ENCODE data around the gene IGFALS.

The IGFALS gene

DNA sequence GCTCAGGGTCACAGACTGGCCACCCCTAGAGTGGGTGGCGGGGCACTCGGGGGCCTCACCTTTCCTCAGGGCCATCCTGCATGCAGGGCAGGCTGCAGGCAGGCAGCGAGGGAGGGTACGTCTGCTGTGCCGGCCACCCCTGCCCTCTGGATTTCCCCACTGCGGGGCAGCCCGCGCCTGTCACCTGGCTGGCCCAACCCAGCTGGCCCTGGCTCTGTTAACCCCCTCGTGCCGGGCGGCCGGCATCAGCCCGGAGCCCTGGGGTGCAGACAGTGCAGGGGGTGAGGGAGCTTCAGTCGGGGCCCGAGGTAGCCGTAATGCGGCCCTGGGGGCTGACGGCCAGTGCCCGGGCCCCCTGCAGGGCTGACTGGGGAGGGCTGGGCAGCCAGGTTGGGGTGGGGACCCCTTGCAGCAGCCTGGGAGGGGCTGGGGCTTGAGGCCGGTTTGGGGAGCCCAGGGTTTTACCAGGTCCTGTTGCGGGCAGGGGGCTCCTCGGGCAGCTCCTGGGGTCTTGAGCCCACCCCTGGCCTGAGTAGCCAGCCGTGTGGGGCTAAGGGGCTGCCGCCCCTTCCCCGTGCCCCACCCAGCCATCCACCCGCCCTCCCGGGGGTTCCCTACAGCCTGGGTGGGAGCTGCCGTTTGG lies at the start of gene IGFALS:
TSS of gene IGFALS (minus strand) at position 128 of the 643 bp plus-strand sequence. CDS start at position 75, 53 bp downstream.
- no peak for DNase-seq

DNA sequence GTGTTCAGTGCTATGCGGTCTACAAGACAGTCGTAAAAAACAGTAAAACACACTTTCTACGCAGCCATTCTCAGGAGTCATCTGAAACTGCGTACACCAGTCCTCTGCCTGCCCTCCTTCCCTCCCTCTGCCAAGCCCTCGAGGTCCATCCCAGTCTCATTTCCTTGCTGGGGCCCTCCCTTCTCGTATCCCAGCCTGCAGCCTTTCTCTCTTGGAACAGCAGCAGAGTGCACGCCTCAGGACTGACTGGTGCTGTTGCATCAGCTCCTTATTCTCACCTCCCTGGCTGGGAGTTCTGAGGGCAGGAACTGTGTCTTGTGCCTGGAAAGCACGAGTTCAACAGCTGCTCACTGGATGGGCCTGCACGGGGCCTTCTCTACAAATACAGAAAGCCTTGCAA lies 46.0 kb upstream of the IGFALS start:
- no peak for DNase-seq

DNA sequence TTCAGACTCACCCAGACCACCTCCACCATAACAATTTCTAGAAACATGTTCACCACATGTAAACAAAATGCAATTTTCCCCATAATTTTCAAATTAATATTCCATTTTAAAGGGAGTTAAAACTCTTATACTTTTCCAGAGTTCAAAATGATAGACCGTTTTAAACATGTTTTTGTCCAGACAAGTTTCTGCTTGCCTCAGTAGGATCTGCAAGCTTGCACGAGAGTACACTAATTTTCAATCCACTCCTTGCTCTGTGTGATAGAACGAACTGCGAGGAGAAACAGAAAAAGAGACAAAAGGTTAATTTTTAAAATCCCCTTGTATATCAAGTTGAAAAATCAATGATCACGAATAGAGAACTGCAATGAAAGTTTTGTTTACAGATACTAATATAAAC lies 40.6 kb upstream of the IGFALS start:
- no peak for DNase-seq

DNA sequence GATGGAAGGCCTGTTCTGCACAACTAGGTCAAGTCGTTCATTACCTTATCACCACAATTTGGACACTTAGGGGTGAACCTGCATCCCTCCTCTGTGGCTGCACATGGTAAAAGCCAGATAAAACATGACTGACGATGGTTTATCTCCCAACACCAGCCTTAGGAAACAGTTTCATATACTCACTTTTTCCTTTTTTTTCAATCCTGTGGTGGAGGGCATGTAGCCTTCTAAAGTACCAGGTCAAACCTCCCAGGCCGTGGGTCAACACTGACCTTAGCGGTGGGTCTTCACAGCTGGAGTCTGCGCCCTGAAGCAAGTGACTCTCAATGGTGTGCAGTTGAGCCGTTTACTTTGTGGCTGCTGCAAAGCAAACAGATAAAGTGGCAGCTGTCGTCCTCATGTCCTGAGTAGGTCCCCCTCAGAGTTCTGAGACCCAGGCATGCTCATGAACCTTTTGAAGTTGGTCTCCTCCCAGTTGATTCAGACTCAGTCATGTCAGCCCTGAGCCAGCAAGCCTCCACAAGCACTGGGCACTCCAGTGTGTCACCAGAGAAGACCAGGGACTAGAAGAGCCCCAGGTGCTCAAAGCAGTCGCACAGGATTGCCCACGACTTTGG lies 39.4 kb upstream of the IGFALS start:
- no peak for DNase-seq

DNA sequence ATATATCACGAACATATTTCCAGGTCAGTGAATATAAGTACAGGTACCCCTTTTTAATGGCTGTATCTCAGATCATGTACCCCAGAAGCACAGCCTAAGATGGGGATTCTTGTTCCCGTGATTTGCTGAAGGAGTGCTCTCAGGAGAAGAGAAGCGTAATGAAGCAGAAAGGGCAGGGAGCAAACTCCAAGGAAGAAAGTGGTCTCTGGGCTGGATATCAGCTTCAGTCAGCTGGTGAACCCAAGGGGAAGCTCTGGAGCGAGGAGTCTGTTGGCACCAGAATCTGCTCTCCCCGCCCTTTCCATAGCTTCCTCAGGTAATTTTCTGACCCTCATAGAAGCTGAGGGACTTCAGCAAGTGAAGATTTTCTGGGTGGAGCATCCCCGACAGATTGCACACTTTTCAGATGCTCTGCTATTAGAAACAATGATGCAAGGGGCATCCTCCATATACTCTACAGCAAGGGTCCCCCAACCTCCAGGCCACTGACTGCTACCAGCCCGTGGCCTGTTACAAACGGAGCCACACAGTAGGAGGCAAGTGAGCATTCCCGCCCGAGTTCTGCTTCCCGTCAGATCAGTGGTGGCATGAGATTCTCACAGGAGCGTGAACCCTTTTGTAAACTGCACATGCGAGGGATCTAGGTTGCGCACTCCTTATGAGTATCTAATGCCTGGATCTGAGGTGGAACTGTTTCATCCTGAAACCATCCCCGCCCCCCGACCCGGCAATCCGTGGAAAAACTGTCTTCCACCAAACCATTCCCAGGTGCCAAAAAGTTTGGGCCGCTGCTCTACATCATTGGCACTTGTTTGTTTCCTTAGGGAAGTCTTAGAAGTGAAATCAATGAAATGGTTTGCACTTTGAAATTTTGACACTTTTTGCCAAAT lies 37.9 kb upstream of the IGFALS start:
- DNase-seq = no peak

DNA sequence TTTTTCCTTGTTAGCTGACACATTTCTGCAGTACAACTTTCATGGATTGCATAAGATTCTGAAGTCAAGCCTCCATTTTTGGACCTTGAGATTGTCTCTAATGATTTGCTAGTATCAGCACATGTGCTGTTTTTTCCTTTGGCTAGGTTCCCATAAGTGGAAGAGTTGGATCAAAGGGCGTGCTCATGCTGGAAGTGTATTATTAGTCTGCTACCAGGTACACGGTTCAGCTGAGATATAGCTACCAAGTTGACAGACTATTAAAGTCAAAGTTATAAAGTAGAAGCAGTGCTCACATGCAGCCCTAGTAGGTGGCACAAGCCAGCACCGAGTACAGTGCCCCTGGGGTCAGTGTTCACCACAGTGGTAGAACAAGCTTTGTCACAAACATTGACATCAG lies 36.7 kb upstream of the IGFALS start:
- DNase-seq = no peak

DNA sequence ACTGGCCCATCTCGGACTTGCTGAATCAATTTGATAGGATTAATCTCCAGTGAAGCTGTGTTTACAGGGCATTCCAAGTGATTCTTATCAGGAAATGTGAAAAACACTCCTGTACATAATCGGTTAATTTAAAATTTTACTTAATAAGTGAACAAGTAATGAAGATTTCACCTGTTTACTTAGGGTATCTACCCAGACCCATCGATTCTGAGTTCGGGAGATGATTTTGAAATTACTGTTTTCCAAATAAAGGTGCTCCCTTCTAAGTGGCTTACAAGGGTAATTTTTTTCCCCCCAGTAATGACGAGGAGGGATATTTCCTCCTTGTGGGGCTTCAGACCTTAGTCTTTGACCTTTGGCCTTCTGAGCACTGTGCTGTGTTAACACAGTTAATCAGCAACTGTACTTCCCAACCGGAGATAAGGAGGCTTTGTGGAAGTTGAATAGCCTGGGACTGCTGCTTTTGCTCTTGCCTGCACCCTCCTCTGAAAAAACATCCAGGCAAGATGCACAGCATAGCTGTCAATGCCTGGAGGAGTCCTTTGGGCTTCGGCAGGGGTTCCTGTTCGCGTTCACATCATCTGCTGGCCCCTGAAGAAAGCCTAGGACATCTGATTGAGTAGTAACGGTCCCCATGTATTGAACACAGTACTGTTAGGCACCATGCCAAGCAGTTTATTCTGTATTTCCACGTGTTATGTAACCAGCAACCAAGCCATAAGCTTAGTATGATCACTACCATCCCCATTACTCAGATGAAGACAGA lies 35.3 kb upstream of the IGFALS start:
- no peak for DNase-seq

DNA sequence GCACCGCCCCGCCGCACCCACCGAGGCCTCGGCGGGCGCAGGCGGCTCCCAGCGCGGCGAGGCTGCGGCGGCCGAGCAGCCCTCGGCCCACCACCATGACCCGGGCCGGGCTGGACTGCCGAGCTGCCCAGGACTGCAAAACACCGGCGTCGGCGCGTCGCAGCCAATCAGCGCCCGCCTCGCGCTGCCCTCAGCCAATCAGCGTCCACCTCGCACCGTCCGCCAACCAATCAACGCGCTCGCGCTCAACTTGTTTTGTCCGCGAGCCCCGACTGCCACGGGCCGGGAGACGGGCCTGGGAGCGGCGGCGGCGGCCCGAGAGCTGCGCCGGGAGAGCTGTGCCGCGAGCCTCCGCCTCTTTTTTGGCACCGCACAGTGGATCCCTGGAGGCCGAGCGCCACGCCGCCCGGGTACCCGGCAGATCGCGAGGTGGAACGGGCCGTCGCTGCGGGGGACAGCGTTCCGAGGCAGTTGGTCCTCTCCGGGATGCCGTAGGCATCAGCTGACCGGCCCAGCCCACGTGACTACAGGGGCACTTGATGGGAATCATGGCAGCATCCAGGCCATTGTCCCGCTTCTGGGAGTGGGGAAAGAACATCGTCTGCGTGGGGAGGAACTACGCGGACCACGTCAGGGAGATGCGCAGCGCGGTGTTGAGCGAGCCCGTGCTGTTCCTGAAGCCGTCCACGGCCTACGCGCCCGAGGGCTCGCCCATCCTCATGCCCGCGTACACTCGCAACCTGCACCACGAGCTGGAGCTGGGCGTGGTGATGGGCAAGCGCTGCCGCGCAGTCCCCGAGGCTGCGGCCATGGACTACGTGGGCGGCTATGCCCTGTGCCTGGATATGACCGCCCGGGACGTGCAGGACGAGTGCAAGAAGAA lies 33.4 kb upstream of the IGFALS start, which contains the start of the genes FAHD1 and HAGH:
TSS of gene FAHD1 (plus strand) at position 516 of the 883 bp plus-strand sequence. CDS start at position 549, 33 bp downstream.
TSS of gene HAGH (minus strand) at position 135 of the 883 bp plus-strand sequence. CDS start at position 97, 38 bp downstream.
- peak; percentile 93 for DNase-seq

DNA sequence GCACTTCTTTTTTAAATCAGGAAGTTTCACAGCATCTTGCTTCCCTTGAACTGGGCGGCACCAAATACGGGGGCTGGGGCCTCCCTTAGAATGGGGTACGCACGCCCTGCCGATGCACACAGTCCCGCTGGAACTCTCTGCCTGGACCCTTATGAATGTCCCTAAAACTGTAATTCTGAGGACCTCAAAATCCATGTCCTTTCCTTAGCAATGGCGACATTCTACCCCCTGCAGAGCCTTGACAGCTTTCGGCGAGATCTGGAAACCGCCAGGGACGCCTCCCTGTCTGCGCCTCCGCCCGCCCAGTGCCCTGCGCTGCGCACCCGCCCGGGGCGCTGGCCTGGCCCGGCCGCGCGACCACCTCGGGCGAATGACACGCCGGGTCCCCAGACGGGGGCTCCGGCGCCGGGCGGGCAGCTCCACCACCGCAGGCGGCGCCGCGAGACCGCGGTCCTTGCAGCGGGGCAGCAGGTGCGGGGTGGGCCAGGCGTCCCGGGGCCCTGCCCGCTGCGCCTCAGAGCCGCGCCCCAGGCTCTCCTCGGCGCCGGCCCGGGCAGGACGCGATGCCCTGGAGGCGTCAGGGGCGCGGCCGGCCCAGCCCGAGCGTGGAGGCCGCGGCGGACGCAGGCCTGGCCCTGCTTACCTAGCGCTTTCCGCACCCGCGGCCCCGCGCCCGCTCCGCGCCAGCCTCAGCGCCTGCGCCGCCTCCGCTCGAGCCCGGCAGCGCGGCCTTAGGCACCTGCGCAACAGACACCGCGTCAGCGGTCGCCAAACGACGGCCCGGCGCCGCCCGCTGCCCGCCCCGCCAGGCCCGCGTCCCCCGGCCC lies 32.6 kb upstream of the IGFALS start:
- peak; percentile 75 for DNase-seq

DNA sequence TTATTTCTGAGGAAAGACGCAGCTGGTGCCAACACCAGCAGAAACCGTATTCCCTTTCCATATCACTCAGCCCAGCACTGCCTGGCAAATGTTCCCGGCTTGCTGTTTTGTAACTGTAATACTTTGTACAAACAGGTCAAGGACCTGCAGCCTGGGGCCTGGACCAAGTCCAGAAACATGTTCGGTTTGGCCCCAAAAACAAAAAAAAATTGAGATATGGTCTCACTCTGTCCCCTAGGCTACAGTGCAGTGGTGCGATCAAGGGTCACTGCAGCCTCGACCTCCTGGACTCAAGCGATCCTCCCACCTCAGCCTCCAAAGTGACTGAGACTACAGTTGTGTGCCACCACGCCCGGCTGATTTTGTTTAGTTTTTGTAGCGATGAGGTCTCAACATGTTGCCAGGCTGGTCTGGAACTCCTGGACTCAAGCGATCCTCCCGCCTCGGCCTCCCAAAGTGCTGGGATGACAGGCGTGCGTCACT lies 31.9 kb upstream of the IGFALS start:
- DNase-seq = no peak

DNA sequence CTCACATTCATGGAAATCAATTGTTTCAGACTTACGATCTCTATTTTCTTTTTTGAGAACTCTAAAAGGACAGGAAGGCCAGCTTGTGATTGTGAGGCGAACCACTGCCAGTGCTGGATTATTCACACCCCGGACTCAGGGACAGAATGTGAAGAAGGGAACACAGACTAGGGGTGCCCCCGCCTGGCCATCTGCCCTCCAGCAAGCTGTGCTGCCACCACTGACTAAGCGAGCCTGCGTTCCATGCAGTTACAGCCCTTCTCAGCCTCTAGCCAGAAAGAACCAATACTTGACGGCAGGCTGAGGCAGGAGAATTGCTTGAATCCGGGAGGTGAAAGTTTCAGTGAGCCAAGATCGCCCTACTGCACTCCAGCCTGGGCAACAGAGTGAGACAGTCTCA lies 30.3 kb upstream of the IGFALS start:
- DNase-seq = no peak

DNA sequence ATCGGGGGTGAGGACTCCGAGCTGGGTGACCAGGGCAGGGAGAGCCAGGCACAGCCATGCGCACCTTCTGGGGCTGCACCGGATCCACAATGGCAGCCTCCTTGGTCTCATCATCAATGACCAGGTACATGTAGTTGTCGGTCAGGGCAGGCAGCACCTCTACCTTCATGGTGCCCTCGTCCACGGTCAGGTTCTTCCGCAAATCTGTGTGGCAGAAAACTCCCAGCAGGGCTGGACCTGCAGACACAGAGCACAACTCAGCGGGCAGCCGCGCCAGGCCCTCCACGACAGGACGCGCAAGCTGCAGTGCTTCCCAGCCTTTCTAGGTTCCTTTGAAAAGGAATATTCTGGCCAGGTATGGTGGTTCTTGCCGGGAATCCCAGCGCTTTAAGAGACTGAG lies 29.3 kb upstream of the IGFALS start:
- DNase-seq = no peak

DNA sequence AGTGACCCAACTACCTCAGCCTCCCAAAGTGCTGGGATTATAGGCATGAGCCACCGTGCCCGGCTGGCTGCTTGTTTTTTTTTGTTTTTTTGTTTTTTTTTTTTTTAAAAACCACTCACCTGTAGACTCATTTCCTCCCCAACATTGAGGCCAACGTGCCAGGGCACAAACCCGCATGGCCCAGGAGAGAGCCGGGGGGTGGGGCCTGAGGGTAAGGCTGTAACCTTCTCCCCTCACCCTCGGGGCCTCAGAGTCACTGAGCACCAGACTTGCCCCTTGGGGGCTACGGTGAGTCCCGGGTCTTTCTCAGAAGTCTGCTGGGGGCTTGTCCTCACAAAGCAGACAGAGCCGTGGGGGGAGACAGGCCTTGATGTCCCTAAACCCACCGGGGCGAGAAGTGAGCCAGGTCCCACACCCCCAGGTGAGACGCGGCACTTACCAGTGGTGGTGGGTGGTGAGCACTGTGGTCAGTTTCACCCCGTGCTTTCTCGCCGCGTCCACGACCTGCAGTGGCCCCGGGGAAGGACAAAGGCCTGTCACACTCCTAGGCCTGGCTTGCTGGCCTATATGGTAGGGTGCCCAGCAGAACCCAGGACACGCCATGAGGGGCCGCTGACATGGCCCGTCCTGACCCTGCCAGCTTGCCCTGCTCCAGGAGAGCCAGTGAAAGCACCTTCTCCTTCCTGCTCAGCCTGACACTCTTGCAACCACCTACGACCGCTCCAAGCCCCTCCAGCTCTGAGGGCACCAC lies 28.5 kb upstream of the IGFALS start:
- no peak for DNase-seq

DNA sequence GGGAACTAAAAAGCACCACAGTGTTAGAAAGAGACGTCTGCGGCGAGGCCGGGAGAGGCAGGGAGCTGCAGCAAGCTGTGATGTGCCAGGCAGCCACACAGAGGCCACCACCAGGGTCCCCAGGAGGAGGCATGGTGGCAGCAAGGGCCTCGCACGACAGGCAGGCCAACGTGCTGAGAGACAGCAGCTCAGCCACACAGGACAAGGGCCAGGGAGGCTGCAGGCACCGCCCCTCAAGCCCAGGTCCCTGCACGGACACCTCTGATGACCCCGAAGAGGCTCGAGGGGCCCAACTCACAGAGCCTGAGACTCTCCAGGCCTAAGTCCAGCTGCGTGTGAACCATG lies 27.4 kb upstream of the IGFALS start:
- no peak for DNase-seq

DNA sequence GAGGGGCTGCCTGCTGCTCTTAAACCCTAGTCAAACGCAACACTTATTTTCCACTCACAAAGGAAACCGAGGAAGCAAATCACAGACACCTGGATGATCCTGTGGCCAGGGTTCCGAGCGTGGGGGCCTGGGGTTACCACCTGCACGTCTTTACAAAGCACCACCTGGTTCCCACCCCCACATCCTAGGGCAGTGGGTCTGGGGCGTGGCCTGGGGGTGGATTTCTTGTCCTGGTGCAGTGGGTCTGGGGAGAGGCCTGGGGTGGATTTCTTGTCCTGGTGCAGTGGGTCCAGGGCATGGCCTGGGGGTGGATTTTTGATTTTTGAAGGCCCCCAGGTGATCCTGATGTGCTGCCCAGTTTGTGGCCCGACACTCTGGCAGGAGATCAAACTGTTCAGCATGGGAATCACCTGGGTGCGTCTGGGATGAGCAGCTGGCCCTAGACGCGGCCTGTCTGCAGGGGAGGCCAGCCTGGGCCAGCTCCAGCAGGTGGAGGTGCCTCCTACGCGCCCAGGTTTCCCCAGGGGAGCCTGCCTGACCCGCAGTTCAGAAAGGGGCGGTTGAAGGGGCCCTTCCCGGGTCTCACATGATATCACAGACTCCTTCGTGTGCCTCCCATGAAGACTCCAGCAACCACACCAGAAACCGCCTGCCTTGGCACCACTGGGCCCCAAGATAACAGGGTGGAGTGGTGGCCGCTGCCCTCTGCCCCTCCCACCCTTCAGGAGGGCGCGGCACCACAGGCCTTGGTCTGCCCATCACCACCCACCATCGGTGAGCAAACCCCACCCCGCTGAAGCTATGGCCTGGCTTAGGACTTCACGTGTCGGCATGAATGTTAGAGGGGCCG lies 26.8 kb upstream of the IGFALS start:
- DNase-seq = no peak

DNA sequence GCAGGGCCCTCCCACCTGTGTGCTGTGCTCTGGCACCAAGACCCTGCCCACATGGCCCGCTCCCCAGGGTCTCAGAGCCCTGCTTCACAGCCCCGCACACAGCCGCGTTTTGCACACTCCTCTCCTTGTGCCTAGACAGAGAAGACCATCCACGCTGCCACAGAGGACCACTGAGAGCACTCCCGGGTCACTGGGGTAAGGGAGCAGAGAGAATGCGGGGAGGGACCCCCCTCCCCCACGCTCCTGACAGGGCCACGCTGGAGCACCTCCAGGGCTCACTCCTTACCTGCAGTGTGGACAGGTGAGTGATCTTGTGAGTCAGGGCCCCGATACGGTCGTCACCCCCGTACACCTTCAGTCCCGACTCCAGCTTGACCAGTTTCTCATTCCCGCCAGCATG lies 26.1 kb upstream of the IGFALS start:
- DNase-seq = no peak

DNA sequence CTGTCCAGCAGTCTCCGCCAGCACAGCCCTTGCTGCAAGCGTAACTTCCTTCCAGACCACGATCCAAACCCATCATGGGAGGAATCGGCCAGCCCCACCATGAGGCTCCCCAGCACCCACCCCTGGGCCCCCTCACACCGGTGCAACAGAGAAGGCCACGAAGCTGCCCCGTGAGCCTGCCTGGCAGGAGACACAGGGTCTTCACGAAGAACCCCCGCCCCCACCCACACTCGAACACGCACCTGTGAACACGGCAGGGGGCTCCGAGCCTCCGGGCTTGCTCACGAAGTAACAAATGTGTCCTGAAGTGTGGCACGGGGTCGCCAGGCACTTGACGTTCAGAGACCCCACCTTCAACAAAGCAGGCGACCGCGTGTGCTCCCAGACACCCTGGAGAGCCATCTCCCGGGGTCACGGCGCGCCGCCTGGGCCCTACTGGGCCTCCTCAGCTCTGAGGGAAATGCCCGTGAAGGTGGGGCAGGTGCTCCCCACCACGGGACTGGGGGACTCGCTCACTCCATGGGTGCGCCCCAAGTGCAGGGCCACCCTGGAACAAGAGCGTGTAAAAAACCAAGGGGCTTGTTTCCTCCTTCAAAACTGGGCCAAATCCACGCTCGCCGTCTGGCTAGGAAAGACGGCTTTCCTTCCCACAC lies 25.5 kb upstream of the IGFALS start:
- DNase-seq = no peak

DNA sequence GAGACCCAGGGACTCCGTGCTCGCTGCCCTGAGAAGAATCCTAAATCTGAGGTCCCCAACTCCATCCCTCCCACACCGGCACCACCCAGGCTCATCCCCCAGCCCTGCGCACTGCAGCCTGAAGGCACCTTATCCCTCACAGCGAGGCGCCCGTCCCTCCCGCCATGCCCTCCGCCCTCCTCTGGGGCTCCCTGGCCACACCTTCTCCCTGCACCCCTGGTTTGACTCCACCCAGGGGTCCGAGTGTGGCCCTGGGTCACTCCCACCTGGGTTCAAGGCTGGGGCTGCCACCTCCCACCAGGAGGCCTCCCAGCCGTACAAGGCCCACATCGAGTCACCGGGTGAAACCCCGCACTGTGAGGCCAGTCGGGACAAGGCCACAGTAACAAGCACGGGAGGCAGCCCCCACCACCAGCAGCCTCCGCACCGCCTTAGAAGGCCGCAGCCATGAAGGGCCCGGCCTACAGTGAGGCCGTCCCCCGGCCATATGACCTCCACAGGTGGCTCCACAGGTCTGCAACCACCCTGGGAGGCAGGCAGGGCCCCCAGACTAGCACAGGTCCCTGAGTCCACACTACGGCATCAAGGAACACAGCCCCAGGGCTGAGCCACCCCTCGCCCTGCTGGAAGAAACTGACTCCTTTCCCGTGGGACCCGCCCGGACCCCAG lies 24.8 kb upstream of the IGFALS start:
- DNase-seq = no peak

All from CD4-positive, alpha-beta T cell treated with Interleukin-21 for 1 hour (primary cell).